Fibroblast of the conjunctiva (primary cell): Measurements from ENCODE around the gene SERPINA1.

Source experiments
- DNase-seq: peaks from one replicate; pipeline ENCODE4 v3.0.0-alpha.2; 2010; ENCODE audit warnings: low read depth

SERPINA1 gene

DNA sequence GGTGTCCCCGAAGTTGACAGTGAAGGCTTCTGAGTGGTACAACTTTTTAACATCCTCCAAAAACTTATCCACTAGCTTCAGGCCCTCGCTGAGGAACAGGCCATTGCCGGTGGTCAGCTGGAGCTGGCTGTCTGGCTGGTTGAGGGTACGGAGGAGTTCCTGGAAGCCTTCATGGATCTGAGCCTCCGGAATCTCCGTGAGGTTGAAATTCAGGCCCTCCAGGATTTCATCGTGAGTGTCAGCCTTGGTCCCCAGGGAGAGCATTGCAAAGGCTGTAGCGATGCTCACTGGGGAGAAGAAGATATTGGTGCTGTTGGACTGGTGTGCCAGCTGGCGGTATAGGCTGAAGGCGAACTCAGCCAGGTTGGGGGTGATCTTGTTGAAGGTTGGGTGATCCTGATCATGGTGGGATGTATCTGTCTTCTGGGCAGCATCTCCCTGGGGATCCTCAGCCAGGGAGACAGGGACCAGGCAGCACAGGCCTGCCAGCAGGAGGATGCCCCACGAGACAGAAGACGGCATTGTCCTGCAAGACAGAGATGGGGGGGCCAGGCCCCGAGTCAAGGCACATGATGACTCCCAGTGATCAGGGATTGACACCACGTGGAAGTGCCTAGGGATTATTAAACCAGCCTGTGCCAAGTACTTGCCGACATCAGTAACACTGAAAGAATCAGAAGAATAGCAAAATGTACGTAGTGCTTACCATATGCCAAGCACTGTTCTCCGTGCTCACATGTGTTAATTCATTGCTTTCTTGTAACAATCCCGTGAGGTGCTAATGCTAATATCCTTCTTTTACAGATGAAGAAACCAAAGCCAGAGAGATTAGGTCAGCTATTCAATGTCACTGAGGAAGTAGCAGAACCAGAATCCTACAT is 5.4 kb downstream of the SERPINA1 start:
- DNase-seq, result no peak

DNA sequence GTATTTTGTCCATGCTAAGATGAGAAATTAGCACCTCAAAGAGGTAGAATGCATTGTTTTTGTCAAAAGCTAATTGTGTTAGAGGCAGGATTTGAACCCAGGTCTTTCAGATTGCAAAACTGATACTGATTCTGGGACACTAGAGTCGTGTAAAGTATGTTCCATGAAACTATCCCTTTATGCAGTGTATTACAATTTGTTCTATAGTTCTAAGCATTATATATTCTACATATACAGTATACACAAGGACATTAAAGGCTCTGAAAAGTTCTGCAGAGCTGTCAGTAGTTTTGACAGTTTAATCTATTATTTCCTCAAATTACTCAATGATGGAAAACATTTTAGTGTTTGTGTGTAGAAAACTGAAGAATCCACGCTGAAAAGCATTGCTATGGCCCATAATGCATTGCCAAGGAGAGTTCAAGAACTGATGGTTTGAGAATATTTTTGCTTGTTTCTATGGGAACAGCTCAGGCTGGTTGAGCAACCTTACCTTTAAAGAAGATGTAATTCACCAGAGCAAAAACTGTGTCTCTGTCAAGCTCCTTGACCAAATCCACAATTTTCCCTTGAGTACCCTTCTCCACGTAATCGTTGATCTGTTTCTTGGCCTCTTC is 6.2 kb downstream of the SERPINA1 start:
- no peak for DNase-seq

- DNase-seq, result no peak
Measured at GRCh38 chr14:94381149-94382030, 7.0 kb downstream of the SERPINA1 start.

DNA sequence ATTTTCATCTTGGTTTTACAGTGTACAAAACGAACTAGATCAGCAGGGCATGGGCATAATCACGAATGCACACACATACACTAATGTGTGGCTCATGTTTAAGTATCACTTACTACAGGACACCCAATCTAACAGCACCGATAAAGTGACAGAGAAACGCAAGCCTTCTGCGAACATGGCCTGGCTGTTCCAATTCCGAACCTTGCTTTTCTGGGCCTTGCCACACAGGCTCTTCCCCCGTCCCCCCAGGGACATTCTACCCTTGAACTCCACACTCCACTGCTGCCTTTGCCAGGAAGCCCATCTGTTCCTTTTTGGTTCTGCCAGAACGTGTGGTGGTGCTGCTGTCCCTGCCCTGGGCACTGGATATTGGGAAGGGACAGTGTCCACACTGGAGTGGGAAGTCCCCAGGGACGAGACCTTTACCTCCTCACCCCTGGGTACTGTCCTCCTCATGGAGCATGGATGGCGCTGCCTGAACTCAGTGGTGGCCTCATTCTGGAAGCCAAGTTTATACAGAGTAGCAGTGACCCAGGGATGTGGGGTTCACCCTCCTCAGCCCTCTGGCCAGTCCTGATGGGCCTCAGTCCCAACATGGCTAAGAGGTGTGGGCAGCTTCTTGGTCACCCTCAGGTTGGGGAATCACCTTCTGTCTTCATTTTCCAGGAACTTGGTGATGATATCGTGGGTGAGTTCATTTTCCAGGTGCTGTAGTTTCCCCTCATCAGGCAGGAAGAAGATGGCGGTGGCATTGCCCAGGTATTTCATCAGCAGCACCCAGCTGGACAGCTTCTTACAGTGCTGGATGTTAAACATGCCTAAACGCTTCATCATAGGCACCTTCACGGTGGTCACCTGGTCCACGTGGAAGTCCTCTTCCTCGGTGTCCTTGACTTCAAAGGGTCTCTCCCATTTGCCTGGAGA is 7.9 kb downstream of the SERPINA1 start:
- DNase-seq, result no peak

- no peak for DNase-seq
Measured at GRCh38 chr14:94379291-94380224, 8.8 kb downstream of the SERPINA1 start.

DNA sequence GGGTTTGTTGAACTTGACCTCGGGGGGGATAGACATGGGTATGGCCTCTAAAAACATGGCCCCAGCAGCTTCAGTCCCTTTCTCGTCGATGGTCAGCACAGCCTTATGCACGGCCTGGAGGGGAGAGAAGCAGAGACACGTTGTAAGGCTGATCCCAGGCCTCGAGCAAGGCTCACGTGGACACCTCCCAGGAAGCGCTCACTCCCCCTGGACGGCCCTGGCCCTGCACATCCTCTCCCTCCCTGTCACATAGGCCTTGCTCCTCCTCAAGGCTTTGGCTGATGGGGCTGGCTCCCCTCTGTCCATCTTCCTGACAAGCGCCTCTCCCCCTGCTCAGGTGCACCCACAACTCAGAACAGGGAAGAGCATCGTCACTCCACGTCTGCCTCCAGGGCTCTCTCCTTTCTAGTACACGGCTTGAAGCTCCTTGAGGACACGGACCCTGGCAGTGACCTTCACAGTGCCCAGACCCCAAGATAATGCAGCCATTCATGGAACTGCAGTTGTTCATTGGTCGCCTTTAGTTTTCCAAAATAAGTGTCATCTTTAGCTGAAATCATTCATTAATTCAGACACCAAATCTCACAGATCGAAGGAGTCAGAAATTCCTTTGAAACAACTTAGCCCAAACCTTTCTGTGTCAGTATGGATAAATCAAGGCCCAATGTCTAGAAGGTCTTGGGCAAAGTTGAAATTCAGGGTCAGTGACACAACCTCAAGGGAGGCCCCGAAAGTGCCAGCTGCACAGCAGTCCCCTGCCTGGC is 9.7 kb downstream of the SERPINA1 start:
- DNase-seq, result no peak

- DNase-seq, result no peak
Measured at GRCh38 chr14:94377866-94378470, 10.4 kb downstream of the SERPINA1 start.

GRCh38 chr14:94376976-94377865 is 11.2 kb downstream of the SERPINA1 start:
- DNase-seq, result no peak

DNA sequence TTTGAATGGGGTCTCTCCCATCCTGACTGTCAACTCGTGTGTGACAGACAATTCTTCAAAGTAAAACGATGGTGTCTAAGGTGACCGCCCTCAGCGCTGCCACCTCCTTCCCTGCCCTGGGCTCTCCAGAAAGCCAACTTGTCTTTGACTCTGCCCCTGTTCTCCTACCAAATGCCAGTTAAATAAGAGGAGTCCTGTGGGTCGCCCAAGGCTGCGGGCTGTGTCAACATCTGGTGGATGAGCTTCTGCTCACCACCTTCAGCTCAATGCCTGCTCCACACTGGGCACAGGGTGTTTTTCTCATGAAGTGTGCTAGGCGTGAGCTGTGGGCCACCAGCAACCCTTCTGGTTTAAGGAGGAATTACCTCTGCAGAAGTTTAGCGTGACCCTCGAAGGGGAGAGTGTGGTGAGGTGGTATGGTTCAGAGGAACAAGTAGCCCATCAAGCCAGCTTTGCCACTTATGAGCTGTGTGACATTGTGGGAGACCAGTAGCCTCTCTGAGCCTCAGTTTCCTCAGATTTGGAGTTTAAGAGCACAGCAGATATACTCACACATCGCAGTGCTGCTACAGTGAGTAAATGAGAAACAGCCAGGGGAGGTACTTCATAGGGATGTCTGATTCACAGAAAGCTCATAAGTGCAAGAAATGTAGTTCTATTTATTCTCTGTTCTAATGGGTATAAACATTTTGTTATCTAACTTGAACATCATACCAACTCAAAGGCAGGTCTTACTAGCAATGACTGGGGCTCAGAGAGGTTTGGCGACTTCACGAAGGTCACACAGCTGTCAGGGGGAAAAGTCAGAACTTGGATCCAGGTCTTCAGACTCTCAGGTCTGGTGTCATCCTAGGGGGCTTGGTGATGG is 12.1 kb downstream of the SERPINA1 start:
- DNase-seq, result no peak

DNA sequence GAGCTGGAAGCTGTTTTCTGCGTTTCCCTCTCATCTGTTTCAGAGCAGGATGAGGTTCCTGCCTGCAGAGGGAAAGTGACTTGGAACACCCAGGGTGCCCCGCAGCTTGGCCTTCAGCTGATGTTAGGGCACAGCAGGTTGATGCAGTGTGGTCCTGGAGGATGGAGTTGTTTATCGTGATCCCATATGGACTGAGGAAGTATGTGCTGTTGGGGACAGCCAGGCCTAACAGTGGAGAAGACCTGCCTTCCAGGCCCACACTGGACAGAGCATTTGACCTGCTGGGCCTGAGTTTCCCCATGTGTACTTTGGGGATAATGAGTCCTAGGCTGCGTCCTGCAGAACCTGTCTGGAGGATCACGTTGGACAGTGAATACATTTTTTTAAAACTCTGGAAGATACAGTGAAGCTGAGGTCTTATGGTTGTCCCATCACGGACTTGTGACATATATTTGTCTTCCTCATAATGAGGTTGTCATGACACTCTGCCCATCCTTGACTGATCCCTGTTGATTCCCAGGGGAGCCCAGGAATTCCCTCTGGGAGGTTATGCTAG is 12.8 kb downstream of the SERPINA1 start:
- no peak for DNase-seq

- DNase-seq, result no peak
Measured at GRCh38 chr14:94374749-94375260, 13.6 kb downstream of the SERPINA1 start.

- DNase-seq, result no peak
Measured at GRCh38 chr14:94374116-94374515, 14.3 kb downstream of the SERPINA1 start.

GRCh38 chr14:94373708-94374107 is 14.7 kb downstream of the SERPINA1 start:
- peak; percentile 78 for DNase-seq

DNA sequence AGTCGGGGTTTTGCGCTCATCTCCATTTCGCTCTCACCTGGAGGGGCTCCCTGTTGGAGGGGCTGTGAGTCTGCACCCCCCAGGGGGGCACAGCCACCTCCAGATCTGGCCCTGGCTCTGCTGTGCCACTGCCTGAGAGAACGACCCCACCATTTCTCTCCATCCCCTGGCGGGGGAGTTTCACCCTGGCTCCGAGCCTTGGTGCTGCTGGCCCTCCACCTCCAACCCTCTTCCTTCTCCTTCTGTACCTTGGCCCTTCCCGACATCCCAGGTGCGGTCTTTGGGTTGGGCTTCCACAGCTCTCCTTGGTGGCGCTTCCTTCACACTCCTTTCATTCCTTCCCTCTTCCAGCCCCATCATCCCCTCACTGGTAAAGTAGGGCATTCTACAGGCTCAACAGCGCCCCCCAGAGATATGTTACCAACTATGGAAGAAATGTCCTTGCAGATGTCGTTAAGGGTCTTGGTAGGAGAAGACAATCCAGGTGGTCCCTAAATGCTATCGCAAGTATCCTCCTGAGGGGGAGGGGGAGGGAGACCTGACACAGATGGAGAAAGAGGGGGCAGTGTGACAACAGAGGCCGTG is 16.3 kb downstream of the SERPINA1 start:
- no peak for DNase-seq

DNA sequence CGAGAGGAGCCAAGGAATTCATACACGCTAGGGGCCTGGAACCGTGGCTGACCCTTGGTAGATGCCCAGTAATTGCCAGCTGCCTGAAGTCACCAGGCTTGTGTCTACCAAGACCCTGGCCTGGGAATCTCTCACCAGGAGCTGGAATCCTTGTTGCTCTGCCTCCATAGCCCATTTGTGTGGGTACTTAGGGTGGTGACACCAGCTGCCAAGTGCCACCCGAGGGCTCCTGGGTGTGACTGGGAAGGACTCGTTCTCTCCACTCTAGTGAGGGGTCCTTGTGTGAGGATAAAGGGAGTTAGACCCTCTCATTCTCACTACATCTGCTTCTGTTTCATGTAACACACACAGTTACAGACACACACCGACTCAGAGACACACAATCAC is 17.9 kb downstream of the SERPINA1 start:
- no peak for DNase-seq
